Prostate gland (tissue), 2 donors: ENCODE results near the gene AKAP9.

ENCODE experiments used
- CTCF ChIP-seq, 4 experiments: fragments of 200-600 bp in 2 of 4; fragments of 450-650 bp in 2 of 4; sonication (generic) in 2 of 4; IDR thresholded peaks; 1 replicate in 3 of 4; 2 replicates in 1 of 4; pipeline ENCODE4 v1.5.1; 2016 to 2019; ENCODE audit warnings: antibody characterized with exemption in 4 of 4, mild to moderate bottlenecking in 2 of 4, moderate library complexity in 2 of 4
- POLR2A ChIP-seq: fragments of 450-650 bp; IDR thresholded peaks from one replicate; pipeline ENCODE4 v1.6.1; 2016; ENCODE audit warnings: antibody characterized with exemption, mild to moderate bottlenecking
- POLR2AphosphoS5 ChIP-seq: sonication (generic); formaldehyde crosslinking; IDR thresholded peaks from one replicate; pipeline ENCODE4 v1.6.1; 2017; ENCODE audit warnings: antibody characterized with exemption

GRCh38 chr7:91959023-91959422, 18.4 kb downstream of the AKAP9 start:
- no peak for TF ChIP-seq POLR2AphosphoS5
- no peak for TF ChIP-seq POLR2A
- TF ChIP-seq CTCF (IDR thresholded peaks at IDR 0.05) = no peak
